HG02870 (cell line): ENCODE measurements around the gene GFAP.

ENCODE experiments used
- ATAC-seq: cut with Tn5 transposase; IDR thresholded peaks from one replicate; pipeline ENCODE4 v1.9.1; 2021; ENCODE audit warnings: mild to moderate bottlenecking, moderate library complexity; ENCODE audit not compliant: unreplicated experiment

Gene GFAP

GRCh38 chr17:44867841-44868240 is 47.5 kb downstream of the GFAP start:
- no peak for ATAC-seq

GRCh38 chr17:44865931-44866330 is 49.4 kb downstream of the GFAP start:
- ATAC-seq, result no peak

GRCh38 chr17:44865231-44865660 is 50.1 kb downstream of the GFAP start:
- no peak for ATAC-seq

GRCh38 chr17:44864831-44865230 is 50.5 kb downstream of the GFAP start:
- no peak for ATAC-seq

- ATAC-seq, result no peak
Observed at GRCh38 chr17:44863061-44863918, 52.0 kb downstream of the GFAP start.

GRCh38 chr17:44862278-44862914 is 52.9 kb downstream of the GFAP start:
- ATAC-seq, result no peak

GRCh38 chr17:44859701-44860100 is 55.6 kb downstream of the GFAP start:
- no peak for ATAC-seq

GRCh38 chr17:44854192-44854591 is 61.1 kb downstream of the GFAP start:
- no peak for ATAC-seq
